Measurements from ENCODE around the gene ZPBP2. TPM values are rescaled to one million over a fixed set of nuclear protein-coding genes. Genes with fewer than 3 reads are reported as not detected.
"Not testable (repeated sequence)": the region's sequence is repeated elsewhere in the genome, so short reads cannot be mapped to it uniquely, and the experiment has no call there.

The ZPBP2 gene
- polyA plus RNA-seq, 1 donor from 2014 or later: not detected

DNA sequence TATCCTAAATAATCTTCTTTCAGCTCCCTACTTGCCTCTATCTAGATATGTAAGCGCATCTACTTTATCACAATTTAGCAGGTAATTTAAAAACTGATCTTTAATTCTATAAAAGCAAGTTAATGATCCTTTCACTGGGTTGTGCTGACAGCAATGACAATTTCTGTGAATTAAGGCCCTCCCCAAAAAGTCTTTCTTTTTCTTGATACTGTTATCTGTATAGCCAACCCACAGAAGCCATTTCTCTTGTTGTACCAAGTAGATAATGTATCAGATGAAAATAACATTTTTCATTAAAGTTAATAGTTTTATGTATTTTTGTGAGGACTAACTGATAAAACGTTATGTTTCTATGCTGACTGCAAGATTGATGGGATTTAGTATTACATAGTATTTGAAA is 3.8 kb downstream of the ZPBP2 start:
- Histone ChIP-seq H3K79me2 (replicated peaks; ENCODE audit: insufficient read depth, low read length) (no peaks in the 10 kb centered on the region), H2AFZ (ENCODE audit: low read depth, low read length) (no peak overlapping the region), H3K9me2 (ENCODE audit: insufficient read depth, low read length) (no peaks in the 10 kb centered on the region), H4K20me1 (ENCODE audit: insufficient read depth) (no peaks in the 10 kb centered on the region), H3K4me2 (ENCODE audit: low read length) (no peak overlapping the region), H3F3A (ENCODE audit: insufficient read depth, low read length, poor library complexity, severe bottlenecking) (no peaks in the 10 kb centered on the region), H3K9me3 (ENCODE audit: low read length) (no peaks in the 10 kb centered on the region), H3K9ac (ENCODE audit: low read length) (no peak overlapping the region), H3K4me3 (ENCODE audit: low read length) (no peak overlapping the region), H3K27me3 (ENCODE audit: insufficient read depth, low read depth, low read length) (peaks cover 4% of the 10 kb centered on the region), H3K36me3 (ENCODE audit: insufficient read depth, low read length) (no peaks in the 10 kb centered on the region), H3K27ac (ENCODE audit: low read length) (no peak overlapping the region)
- TF ChIP-seq RAD21 (conservative IDR thresholded peaks at IDR 0.05) (no peak), EP300 (conservative IDR thresholded peaks at IDR 0.05; ENCODE audit: poor library complexity, severe bottlenecking) (no peak)

DNA sequence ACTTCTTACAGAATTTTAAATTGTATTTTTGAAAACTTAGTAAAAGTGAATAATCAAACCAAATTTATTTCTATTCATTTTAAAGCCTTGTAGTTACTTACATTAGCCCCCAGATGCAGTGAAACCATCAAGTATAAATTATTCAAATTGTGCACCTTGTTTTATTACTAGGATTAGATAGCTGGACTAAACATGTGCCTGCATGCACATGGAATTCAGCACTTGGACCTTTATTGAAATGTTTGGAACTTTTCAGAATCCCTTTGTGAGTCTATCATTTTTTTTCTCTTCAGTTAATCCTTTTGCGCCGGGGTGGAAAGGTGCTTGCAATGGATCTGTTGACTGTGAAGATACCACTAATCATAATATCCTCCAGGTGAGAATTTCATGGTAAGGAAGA is 4.7 kb downstream of the ZPBP2 start:
- no peaks in the 10 kb centered on the region for H3K36me3 ChIP-seq (ENCODE audit: insufficient read depth, low read length)
- no peaks in the 10 kb centered on the region for H3K79me2 ChIP-seq (replicated peaks; ENCODE audit: insufficient read depth, low read length)
- H3K4me2 ChIP-seq (ENCODE audit: low read length): no peak overlapping the region
- H3K9me2 ChIP-seq (ENCODE audit: insufficient read depth, low read length): no peaks in the 10 kb centered on the region
- no peaks in the 10 kb centered on the region for H3K27me3 ChIP-seq (ENCODE audit: insufficient read depth, low read depth, low read length)
- H3K27ac ChIP-seq (ENCODE audit: low read length): no peak overlapping the region
- H3K4me3 ChIP-seq (ENCODE audit: low read length): no peak overlapping the region
- H3K9ac ChIP-seq (ENCODE audit: low read length): no peak overlapping the region
- no peaks in the 10 kb centered on the region for H3K9me3 ChIP-seq (ENCODE audit: low read length)
- H4K20me1 ChIP-seq (ENCODE audit: insufficient read depth): no peaks in the 10 kb centered on the region
- H3F3A ChIP-seq (ENCODE audit: insufficient read depth, low read length, poor library complexity, severe bottlenecking): no peaks in the 10 kb centered on the region
- no peak overlapping the region for H2AFZ ChIP-seq (ENCODE audit: low read depth, low read length)
- TF ChIP-seq POLR2AphosphoS5 (IDR thresholded peaks at IDR 0.05): no peak
- TF ChIP-seq EZH2 (IDR thresholded peaks at IDR 0.05; ENCODE audit: borderline replicate concordance, insufficient read depth, low read length, poor library complexity, severe bottlenecking): no peak
- no peak for TF ChIP-seq EP300 (conservative IDR thresholded peaks at IDR 0.05; ENCODE audit: poor library complexity, severe bottlenecking)
- TF ChIP-seq TAF1 (IDR thresholded peaks at IDR 0.05; ENCODE audit: low read depth): no peak
- TF ChIP-seq RAD21 (conservative IDR thresholded peaks at IDR 0.05): no peak
- TF ChIP-seq MXI1 (conservative IDR thresholded peaks at IDR 0.05; ENCODE audit: poor library complexity, severe bottlenecking): no peak
- TF ChIP-seq, protein P1, sequence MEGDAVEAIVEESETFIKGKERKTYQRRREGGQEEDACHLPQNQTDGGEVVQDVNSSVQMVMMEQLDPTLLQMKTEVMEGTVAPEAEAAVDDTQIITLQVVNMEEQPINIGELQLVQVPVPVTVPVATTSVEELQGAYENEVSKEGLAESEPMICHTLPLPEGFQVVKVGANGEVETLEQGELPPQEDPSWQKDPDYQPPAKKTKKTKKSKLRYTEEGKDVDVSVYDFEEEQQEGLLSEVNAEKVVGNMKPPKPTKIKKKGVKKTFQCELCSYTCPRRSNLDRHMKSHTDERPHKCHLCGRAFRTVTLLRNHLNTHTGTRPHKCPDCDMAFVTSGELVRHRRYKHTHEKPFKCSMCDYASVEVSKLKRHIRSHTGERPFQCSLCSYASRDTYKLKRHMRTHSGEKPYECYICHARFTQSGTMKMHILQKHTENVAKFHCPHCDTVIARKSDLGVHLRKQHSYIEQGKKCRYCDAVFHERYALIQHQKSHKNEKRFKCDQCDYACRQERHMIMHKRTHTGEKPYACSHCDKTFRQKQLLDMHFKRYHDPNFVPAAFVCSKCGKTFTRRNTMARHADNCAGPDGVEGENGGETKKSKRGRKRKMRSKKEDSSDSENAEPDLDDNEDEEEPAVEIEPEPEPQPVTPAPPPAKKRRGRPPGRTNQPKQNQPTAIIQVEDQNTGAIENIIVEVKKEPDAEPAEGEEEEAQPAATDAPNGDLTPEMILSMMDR (IDR thresholded peaks at IDR 0.05; ENCODE audit: poor library complexity, severe bottlenecking): no peak
- TF ChIP-seq, protein P2, sequence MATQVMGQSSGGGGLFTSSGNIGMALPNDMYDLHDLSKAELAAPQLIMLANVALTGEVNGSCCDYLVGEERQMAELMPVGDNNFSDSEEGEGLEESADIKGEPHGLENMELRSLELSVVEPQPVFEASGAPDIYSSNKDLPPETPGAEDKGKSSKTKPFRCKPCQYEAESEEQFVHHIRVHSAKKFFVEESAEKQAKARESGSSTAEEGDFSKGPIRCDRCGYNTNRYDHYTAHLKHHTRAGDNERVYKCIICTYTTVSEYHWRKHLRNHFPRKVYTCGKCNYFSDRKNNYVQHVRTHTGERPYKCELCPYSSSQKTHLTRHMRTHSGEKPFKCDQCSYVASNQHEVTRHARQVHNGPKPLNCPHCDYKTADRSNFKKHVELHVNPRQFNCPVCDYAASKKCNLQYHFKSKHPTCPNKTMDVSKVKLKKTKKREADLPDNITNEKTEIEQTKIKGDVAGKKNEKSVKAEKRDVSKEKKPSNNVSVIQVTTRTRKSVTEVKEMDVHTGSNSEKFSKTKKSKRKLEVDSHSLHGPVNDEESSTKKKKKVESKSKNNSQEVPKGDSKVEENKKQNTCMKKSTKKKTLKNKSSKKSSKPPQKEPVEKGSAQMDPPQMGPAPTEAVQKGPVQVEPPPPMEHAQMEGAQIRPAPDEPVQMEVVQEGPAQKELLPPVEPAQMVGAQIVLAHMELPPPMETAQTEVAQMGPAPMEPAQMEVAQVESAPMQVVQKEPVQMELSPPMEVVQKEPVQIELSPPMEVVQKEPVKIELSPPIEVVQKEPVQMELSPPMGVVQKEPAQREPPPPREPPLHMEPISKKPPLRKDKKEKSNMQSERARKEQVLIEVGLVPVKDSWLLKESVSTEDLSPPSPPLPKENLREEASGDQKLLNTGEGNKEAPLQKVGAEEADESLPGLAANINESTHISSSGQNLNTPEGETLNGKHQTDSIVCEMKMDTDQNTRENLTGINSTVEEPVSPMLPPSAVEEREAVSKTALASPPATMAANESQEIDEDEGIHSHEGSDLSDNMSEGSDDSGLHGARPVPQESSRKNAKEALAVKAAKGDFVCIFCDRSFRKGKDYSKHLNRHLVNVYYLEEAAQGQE (IDR thresholded peaks at IDR 0.05; ENCODE audit: borderline replicate concordance): no peak
- no peak for TF ChIP-seq SMC3 (conservative IDR thresholded peaks at IDR 0.05; ENCODE audit: poor library complexity)

DNA sequence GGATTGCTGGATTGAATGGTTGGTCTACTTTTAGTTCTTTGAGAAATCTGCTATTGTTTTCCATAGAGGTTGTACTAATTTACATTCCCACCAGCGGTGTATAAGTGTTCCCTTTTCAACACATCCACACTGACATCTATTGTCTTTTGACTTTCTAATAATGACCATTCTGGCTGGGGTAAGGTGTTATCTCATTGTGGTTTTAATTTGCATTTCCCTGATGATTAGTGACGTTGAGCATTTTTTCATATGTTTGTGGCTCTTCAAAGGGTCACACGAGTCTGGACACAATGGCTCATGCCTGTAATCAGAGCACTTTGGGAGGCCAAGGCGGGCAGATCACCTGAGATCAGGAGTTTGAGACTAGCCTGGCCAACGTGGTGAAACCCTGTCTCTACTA is 18.1 kb downstream of the ZPBP2 start:
- not testable (repeated sequence) for H2AFZ ChIP-seq (ENCODE audit: low read depth, low read length); H3K4me2 ChIP-seq (ENCODE audit: low read length); H3K79me2 ChIP-seq (replicated peaks; ENCODE audit: insufficient read depth, low read length); H3K9me3 ChIP-seq (ENCODE audit: low read length); H3K9me2 ChIP-seq (ENCODE audit: insufficient read depth, low read length); H3F3A ChIP-seq (ENCODE audit: insufficient read depth, low read length, poor library complexity, severe bottlenecking); H4K20me1 ChIP-seq (ENCODE audit: insufficient read depth); H3K9ac ChIP-seq (ENCODE audit: low read length); H3K27me3 ChIP-seq (ENCODE audit: insufficient read depth, low read depth, low read length); H3K27ac ChIP-seq (ENCODE audit: low read length); H3K36me3 ChIP-seq (ENCODE audit: insufficient read depth, low read length); H3K4me3 ChIP-seq (ENCODE audit: low read length)

Data from neural cell (in vitro differentiated cells).